HG03432 (cell line): ENCODE results near the gene CIAO3.
"Not testable (repeated sequence)": the region's sequence is repeated elsewhere in the genome, so short reads cannot be mapped to it uniquely, and the experiment has no call there.

Experiments
- ATAC-seq: cut with Tn5 transposase; IDR thresholded peaks from one replicate; pipeline ENCODE4 v1.9.1; 2021; ENCODE audit warnings: mild to moderate bottlenecking, moderate library complexity; ENCODE audit not compliant: unreplicated experiment

The CIAO3 gene

GRCh38 chr16:776298-776697, 35.5 kb upstream of the CIAO3 start:
- ATAC-seq, result not testable (repeated sequence)

GRCh38 chr16:775236-775796, 34.5 kb upstream of the CIAO3 start:
- ATAC-seq, result no peak

DNA sequence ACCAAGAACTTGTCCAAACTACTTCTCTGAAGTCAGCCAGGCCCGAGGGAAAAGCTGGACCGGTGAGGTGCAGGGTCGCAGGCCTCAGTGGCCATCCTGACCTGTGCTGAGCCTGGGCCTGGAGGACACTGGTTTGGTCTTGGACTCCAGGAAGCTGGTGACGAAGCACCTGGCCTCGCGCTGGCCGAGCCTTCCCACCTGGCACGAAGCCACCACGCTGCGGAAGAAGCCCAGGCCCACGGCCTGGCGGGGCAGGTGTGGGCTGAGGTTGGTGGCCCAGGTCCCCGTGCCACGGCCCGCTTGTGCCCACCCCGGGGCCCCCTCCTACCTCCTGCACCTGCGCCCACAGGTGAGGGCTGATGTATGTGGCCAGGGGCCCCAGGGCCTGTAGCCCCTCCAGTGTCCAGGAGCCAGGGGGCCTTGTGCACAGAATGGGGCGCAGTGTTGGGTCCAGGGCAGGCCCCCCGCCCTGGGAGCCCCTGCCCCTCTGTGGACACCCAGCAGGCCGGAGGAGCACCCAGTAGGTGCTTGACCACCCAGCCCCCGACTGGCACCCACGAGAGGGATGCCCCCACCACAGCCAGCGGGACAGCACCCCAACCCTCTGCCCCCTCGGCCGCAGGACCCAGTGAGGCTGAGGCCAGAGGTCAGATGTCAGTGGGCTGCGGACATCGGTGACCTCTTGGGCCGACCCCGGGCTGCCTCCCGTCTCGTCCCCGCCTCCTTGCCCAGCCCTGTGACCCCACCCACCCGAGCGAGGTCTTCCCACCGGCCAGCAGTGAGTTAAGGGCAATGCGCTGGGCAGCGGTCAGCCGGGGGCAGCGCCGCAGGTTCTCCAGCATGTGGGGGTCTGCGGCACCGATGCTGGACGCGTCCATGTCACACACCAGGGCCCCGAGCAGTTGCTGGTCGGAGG, 33.5 kb upstream of the CIAO3 start:
- no peak for ATAC-seq

DNA sequence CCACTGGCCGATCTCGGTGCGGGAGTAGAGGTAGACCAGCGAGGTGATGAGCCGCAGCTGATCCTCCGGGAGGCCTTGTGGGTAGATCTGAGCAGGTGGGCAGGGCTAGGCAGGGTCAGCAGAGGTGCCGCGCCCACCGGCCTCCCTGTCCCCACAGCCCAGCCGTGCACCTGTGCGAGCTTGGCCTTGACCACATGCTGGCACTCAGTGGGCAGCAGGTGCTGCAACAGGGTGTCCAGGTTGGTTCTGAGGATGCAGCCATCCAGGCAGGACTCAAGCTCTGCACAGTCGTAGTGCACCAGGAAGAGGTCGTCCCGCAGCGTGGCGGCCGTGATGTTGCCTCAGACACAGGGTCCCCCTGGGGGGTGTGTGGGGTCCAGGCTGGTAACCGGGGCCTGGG, 32.2 kb upstream of the CIAO3 start:
- no peak for ATAC-seq

DNA sequence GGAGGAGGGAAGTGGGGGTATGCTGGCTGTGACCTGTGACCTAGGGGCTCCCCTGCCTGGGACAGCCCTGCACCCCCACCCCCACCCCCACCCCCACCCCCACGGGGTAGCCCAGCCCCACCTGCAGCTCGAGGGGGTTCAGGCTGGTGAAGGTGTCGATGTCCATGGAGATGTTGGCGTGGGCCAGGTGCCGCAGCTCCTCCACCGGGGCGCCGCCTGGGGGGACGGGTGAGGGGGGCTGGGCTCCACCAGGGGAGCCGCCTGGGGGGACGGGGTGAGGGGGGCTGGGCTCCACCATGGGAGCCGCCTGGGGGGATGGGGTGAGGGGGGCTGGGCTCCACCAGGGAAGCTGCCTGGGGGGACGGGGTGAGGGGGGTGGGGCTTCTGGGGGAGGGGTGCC, 29.6 kb upstream of the CIAO3 start:
- no peak for ATAC-seq

DNA sequence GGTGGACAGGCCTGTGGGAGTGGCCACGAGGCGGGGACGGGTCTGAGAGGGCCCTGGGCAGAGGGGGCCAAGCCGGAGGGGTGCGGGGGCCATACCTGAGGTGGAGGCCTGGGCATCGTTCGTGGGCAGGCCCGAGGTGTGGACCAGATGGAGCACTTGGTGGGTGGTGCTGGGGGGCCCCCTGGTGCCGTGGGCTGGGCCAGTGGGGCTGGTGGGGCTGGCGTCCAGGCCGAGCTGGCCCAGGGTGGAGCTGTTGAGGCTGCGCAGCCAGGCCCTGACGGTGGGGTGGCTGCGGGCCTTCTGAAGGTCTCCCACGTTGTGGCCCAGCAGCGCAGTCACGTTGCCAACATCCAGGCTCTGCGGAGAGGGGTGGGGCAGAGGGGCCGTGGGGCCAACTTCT, 29.1 kb upstream of the CIAO3 start:
- no peak for ATAC-seq

DNA sequence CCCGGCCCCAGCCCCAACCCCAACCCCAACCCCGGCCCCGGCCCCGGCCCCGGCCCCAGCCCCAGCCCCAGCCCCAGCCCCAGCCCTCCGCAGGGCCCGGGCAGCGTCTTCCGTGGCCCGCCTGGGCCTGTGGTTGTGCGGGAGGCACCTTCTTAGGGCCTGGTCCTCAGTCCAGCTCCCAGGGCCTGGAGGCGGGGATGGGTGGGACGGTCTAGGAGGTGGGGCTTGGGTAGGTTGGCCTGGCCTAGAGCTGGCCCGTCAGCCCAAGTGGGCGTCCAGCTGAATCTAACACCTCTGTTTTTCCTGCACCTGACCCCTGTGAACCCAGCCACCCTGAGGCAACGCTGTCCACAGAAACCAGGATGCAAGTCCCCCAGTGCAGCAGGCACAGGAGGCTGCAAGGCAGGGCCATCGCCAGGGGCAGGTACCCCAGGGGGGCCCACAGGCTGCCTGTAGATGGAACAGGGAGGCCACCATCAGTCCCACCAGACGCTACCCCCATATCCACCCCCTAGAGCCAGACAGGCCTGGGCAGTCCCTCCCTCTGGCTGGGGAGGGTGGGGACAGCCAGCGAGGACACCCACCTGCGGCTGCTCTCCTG, 28.5 kb upstream of the CIAO3 start:
- no peak for ATAC-seq

GRCh38 chr16:768428-768827, 27.6 kb upstream of the CIAO3 start:
- ATAC-seq, result no peak

DNA sequence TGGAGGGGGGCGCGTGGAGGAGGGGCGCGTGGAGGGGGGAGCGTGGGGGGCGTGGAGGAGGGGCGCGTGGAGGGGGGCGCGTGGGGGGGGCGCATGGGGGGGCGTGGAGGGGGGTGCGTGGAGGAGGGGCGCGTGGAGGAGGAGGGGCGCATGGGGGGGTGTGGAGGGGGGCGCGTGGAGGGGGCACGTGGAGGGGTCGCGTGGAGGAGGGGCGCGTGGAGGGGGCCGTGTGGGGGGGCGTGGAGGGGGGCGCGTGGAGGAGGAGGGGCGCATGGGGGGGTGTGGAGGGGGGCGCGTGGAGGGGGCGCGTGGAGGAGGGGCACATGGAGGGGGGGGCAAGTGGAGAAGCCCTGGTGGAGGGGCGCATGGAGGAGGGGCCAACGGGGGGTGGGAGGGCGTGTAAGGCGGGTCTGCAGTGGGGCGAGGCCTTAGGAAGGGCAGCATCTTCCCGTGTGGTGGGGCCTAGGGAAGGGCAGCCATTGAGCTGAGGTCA, 27.0 kb upstream of the CIAO3 start:
- ATAC-seq, result no peak

DNA sequence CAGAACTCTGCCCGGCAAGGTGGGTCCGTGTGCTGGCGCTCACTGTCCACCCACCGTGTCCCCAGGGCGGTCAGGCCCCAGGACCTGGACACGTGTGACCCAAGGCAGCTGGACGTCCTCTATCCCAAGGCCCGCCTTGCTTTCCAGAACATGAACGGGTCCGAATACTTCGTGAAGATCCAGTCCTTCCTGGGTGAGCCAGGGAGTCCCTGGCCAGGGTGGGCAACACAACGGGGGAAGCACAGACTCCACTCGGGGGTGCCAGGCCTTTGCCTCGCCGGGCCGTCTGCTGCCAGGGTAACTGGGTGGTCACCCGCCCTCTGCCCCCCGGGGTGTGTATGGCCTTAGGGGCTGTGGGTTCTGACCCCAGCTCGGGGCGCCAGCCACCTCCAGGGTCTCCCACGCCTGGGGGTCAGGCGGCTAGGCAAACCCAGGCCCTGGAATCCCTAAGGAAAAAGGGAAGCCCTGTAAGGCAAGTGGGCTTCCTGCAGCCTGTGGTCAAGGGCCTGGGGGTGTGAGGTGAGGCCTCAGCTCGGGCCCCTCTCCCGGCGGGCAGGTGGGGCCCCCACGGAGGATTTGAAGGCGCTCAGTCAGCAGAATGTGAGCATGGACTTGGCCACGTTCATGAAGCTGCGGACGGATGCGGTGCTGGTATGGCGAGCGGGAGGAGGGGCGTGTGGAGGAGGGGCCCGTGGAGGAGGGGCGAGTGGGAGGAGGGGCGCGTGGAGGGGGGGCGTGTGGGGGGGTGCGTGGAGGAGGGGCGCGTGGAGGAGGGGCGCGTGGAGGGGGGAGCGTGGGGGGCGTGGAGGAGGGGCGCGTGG, 26.2 kb upstream of the CIAO3 start:
- no peak for ATAC-seq

DNA sequence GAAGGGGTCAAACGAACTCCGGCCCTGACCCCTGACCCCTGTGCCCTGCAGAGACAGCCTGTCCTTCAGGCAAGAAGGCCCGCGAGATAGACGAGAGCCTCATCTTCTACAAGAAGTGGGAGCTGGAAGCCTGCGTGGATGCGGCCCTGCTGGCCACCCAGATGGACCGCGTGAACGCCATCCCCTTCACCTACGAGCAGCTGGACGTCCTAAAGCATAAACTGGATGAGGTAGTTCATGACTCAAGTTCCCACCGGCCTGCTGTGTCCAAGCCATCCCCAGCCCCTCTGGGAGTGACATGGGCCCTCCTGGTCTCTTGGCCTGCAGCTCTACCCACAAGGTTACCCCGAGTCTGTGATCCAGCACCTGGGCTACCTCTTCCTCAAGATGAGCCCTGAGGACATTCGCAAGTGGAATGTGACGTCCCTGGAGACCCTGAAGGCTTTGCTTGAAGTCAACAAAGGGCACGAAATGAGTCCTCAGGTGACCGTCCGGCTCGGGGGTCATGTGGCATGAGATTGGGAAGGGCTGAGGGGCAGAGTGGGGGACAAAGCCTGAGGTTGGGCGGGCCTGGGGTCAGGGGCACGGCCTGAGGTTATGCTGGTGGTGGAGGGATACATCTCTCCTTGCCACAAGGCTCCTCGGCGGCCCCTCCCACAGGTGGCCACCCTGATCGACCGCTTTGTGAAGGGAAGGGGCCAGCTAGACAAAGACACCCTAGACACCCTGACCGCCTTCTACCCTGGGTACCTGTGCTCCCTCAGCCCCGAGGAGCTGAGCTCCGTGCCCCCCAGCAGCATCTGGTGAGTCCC, 25.4 kb upstream of the CIAO3 start:
- no peak for ATAC-seq

DNA sequence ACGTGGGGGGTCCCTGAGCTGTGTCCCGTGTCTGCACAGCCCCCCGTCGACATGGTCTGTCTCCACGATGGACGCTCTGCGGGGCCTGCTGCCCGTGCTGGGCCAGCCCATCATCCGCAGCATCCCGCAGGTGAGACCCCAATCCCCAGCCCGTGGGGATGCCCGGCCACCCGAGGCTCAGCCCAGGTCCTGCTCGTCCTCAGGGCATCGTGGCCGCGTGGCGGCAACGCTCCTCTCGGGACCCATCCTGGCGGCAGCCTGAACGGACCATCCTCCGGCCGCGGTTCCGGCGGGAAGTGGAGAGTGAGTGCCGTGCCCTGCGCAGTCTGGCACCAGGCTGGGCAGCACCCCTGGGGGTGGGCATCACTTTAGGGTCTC, 24.7 kb upstream of the CIAO3 start:
- no peak for ATAC-seq

- no peak for ATAC-seq
These were observed 24.2 kb upstream of the CIAO3 start for GRCh38 chr16:764848-765487.

GRCh38 chr16:764184-764750, 23.5 kb upstream of the CIAO3 start:
- ATAC-seq, result no peak

- no peak for ATAC-seq
These were observed 22.8 kb upstream of the CIAO3 start for GRCh38 chr16:763369-764183.

DNA sequence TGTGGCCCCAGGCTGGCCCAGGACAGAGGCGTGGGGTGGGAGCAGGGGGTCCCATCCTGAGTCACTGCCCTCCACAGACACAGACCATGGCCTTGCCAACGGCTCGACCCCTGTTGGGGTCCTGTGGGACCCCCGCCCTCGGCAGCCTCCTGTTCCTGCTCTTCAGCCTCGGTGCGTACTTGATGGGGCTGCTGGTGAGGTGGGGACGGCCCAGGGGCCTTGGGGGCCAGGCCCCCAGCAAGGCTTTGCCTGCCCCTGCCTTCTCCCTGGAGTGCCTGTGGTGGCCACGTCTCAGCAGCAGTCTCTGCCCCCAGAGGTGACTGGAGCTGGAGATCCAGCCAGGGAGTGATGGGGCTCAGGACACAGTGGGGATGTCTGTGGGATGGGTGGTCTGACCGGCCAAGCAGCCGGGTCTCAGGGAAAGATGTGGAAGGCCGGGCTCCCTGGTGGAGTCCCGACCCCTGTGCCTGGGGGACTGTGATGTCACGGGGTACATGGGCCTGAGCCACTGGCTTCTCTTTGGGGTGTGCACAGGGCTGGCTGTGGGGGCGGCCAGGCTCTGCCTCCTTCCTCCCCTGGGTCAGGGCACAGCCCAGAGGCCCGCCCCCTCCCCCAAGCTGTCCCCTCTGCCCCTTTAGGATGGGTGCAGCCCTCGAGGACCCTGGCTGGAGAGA, 21.9 kb upstream of the CIAO3 start:
- no peak for ATAC-seq

GRCh38 chr16:761625-762513, 21.1 kb upstream of the CIAO3 start:
- no peak for ATAC-seq
